Measurements from ENCODE around the gene KLHL29. TPM values are rescaled to one million over a fixed set of nuclear protein-coding genes. Genes with fewer than 3 reads are reported as not detected.

The KLHL29 gene
- total RNA-seq, 1 donor from 2014 or later = 2.3 TPM

GRCh38 chr2:23366720-23367119, 18.3 kb upstream of the KLHL29 start:
- peak; percentile 49 for ATAC-seq
- DNase-seq (ENCODE audit: low spot score) = no peak

DNA sequence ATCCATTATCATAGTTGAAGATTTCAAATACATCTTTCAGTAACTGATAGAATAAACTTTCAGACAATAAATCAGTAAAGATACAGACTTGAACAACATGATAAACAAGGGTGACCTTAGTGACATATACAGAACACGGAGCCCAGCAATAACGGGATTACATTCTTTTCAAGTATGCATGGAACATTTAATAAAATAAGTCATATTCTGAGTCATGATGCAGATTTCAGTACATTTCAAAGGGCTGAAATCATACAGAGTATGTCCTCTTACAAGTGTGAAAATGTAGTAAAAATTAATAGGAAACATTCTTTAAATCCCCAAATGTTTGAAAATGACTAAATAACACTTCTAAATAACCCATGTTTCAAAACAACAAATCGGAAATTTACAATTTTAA, 17.2 kb upstream of the KLHL29 start:
- ATAC-seq = no peak

GRCh38 chr2:23373666-23374065, 11.3 kb upstream of the KLHL29 start:
- ATAC-seq (no peak), DNase-seq (ENCODE audit: low spot score) (no peak)

More for the DNA sequence above, 17.2 kb upstream of the KLHL29 start:
- no peak for DNase-seq (ENCODE audit: low spot score)

- no peak for DNase-seq (ENCODE audit: low spot score)
- ATAC-seq = peak; percentile 74
These were observed 9.5 kb upstream of the KLHL29 start for GRCh38 chr2:23375448-23375847.

GRCh38 chr2:23376075-23376474, 8.9 kb upstream of the KLHL29 start:
- DNase-seq (ENCODE audit: low spot score) (no peak), ATAC-seq (peak; percentile 50)

- DNase-seq (ENCODE audit: low spot score) = no peak
- ATAC-seq = no peak
These were observed 8.0 kb upstream of the KLHL29 start for GRCh38 chr2:23376972-23377371.

DNA sequence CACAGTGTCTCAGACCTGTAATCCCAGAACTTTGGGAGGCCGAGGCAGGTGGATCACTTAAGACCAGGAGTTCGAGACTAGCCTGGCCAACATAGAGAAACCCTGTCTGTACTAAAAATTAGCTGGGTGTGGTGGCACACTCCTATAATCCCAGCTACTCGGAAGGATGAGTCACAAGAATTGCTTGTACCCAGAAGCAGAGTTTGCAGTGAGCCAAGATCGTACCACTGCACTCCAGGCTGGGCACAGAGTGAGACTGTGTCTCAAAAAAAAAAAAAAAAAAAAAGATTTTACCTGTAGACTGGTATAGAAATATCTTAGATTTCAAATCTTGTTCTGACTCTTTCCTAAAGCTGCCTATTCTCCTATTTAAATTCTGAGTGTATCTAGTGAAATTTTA, 7.2 kb upstream of the KLHL29 start:
- ATAC-seq (no peak), DNase-seq (ENCODE audit: low spot score) (no peak)

- DNase-seq (ENCODE audit: low spot score) = no peak
These were observed 6.5 kb upstream of the KLHL29 start for GRCh38 chr2:23378496-23378895.

GRCh38 chr2:23379220-23379695, 5.7 kb upstream of the KLHL29 start:
- no peak for ATAC-seq
- no peak for DNase-seq (ENCODE audit: low spot score)

More at GRCh38 chr2:23378496-23378895, 6.5 kb upstream of the KLHL29 start:
- ATAC-seq = no peak

GRCh38 chr2:23380562-23381065, 4.4 kb upstream of the KLHL29 start:
- ATAC-seq (peak; percentile 44), DNase-seq (ENCODE audit: low spot score) (no peak)

DNA sequence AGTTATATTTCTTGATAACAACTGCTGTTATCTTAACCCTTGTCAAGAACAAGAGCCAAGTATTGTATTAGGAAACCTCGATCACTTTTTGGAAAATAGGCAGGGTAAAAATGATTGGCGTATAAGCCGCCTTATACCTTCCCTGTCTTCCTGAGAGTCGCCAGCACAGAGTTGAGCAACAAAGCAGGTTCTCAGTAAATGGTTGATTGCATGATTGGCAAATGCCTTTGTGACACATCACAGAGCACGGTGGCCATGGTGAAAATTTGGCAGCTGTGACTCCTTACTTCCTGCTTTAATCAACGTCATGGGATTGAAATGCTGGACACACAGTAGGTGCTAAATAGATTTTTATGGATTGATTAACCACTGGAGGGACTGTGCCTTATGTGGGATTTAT, 3.9 kb upstream of the KLHL29 start:
- DNase-seq (ENCODE audit: low spot score) (peak; percentile 82), ATAC-seq (peak; percentile 65)

GRCh38 chr2:23381485-23381884, 3.5 kb upstream of the KLHL29 start:
- DNase-seq (ENCODE audit: low spot score) = no peak
- ATAC-seq = peak; percentile 5

DNA sequence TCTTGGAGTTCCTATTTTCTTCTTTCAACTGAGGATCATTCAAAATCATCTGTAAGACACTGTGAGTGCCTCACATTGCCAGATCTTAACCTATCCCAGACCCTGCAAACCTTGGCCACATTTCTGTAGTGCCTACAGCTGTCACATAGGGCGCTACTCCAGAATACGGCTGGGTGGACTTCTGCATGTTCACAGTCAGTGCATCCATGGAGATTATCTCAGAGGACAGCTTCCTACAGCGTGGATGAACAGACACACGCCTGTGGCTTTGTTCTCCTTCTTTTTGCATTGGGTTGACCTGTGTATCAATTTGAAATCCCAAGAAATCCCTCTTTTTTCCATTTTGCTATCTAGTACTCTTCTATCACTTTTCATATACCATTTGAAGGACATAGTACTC, 1.9 kb upstream of the KLHL29 start:
- ATAC-seq = no peak
- DNase-seq (ENCODE audit: low spot score) = no peak

DNA sequence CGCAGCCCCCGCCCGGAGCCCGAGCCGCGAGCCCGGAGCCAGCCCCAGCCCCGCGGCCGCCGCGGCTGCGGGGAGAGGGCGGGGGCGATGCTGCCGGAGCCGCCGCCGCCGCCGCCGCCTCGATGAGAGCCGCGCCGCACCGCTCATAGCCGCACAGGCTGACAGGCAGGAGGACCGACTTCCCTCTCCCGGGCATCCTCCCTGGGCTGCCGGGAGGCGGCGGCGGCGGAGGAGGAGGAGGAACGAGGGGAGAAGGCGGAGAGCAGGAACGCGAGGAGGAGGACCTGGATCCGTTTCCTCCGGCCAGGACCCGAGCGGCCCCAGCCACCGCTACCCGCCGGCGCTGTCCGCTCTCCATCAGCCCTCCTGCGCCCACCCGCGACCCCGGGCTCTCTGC, 370 bp downstream of the KLHL29 start:
- DNase-seq (ENCODE audit: low spot score) (no peak), ATAC-seq (peak; percentile 15)

DNA sequence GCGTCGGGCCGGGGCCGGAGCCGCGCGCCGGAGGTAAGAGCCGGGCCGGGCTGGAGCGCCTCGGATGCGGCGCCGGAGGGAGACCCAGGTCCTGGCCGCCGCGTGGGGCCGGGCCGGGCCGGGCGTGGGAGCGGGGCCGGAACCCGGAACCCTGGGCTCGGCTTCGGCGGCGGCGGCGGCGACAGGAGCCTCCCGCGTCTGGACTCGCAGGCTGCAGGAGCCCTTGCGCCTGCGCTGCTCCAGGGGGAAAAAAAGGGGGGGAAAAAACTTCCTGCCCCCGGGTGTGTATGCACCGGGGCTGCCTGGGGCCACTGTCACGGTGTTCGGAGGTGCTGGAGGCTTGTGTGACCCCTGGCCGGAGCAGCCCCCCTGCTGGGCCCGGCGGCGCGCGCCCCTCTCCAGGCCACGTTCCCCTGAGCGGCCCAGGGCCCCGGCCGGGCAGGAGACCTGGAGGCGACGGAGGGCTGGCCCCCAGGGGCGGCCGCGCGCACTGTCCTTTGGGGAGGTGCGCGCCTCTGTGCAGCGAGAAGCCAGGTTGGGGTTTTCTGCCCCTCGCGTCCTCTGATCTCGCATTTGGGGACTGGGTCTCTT, 864 bp downstream of the KLHL29 start:
- ATAC-seq (peak; percentile 17), DNase-seq (ENCODE audit: low spot score) (no peak)

DNA sequence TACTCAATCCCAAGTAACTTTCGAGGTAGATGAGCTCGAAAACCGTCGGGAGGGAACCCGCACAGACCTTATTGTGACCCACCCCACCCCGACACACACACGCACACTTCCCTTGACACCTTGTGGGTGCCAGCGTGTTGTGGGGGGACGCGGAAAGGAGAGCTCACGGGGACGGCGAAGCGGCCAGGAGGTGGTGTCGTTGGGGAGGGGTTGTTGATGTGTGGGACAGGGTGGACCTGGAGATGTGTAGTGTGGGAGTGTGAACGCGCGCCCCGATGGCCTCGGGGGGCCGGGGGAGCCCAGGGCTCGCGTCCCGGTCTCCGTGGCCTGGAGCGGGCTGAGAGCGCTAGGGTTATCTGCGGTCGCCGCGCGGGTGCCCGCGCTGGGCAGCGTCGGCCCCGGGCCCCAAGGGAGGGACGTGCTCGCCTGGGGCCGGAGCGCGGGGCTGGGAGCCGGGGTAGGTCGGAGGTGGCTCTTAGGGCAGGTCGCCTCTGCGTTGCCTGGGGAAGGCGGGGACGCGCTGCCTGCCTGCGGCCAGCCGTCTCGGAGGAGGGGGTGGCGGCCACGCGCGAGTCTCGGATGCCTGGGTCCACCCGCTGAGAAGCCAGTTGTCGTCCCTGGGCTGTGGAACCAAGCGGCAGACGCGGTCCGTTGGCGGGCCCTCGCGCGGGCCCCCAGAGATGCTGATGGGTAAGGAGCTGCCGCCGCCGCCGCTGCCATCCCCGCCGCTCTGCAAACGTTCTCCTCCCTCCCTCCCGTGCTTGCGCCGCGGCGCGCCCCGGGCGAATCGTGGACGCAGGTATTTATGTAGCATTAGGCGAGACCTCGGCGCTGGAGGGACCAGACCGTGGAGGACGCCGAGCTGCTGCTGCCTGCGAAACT, 1.6 kb downstream of the KLHL29 start:
- peak; percentile 43 for ATAC-seq
- no peak for DNase-seq (ENCODE audit: low spot score)

GRCh38 chr2:23387221-23387550, 2.2 kb downstream of the KLHL29 start:
- DNase-seq (ENCODE audit: low spot score) (no peak), ATAC-seq (no peak)

GRCh38 chr2:23387845-23388244, 2.9 kb downstream of the KLHL29 start:
- no peak for ATAC-seq
- DNase-seq (ENCODE audit: low spot score) = no peak

DNA sequence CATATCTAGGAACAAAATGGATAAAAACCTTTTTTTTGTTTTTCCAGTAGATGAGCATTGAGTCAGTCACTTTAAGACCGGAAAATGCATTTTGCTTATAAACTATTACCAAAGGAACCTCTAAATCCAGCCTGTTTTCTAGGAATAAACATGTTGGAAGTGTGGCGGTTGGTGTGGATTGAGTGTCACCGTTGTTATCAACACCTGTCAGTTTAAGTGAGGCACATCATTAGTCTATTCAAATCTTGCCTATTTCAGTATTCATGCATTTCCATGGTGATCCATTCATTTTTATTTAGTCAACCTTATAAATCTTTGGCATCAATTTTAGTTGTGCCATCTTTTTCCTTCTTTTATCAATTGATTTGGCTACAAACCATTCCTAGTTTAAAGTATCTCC, 3.3 kb downstream of the KLHL29 start:
- ATAC-seq (no peak), DNase-seq (ENCODE audit: low spot score) (no peak)

- no peak for DNase-seq (ENCODE audit: low spot score)
- ATAC-seq = no peak
These were observed 4.0 kb downstream of the KLHL29 start for GRCh38 chr2:23388756-23389514.

- DNase-seq (ENCODE audit: low spot score) = no peak
- no peak for ATAC-seq
These were observed 5.2 kb downstream of the KLHL29 start for GRCh38 chr2:23390152-23390551.
